GM12878 (cell line): ENCODE measurements around the gene TWIST1. TPM values are rescaled to one million over a fixed set of nuclear protein-coding genes. Genes with fewer than 3 reads are reported as not detected.

Experiments used
- ATAC-seq: fragments of 200-7000 bp; cut with Tn5 transposase; 3 replicates; pipeline ENCODE4 v1.9.1; 2020; ENCODE audit warnings: mild to moderate bottlenecking, moderate library complexity
- BruUV-seq: library from RNA; stranded (reverse); fragments of 400-500 nt; replicated peaks from 2 replicates; lab custom pipeline; 2021; lab: Mats Ljungman, UMichigan
- CTCF ChIA-PET: fragments of 300-600 bp; sonication (Branson Sonifier 250); formaldehyde crosslinking; extraction: SDS; loops from one replicate; lab custom pipeline; 2021; ENCODE audit warnings: inconsistent platforms; lab: Yijun Ruan, JAX
- POLR2A ChIA-PET: fragments of 350-600 bp; formaldehyde crosslinking; extraction: SDS; loops from one replicate; lab custom pipeline; 2021; ENCODE audit warnings: inconsistent platforms; lab: Charles Lee
- RAD21 ChIA-PET: fragments of 300-600 bp; sonication (Branson Sonifier 250); formaldehyde crosslinking; loops from one replicate; lab custom pipeline; 2023; ENCODE audit warnings: antibody characterized with exemption; ENCODE audit not compliant: unreplicated experiment; lab: Charles Lee
- SMC1A ChIA-PET: fragments of 300-600 bp; sonication (Branson Sonifier 250); formaldehyde crosslinking; loops from one replicate; lab custom pipeline; 2023; ENCODE audit not compliant: unreplicated experiment, uncharacterized antibody; lab: Charles Lee
- DNase-seq: peaks from one replicate; pipeline ENCODE4 v3.0.0-alpha.2; 2011; ENCODE audit warnings: low read depth, low spot score
- FAIRE-seq: peaks from 3 replicates; lab custom pipeline; 2011; peaks lifted over from hg19 to GRCh38; lab: Jason Lieb, UNC
- H2AFZ ChIP-seq: 2 replicates; pipeline ENCODE4 v1.6.0; 2011; ENCODE audit warnings: low read depth, low read length, control low read depth; ENCODE audit not compliant: control insufficient read depth
- H3K27ac ChIP-seq: 2 replicates; pipeline ENCODE4 v1.5.1; 2011; ENCODE audit warnings: control low read depth; ENCODE audit not compliant: control insufficient read depth, insufficient read depth
- H3K27me3 ChIP-seq, 2 experiments: replicated peaks in 1 of 2; 2 replicates each; pipeline versions ENCODE4 v1.6.0 to v1.6.1; 2011; ENCODE audit warnings: low read length in 1 of 2; ENCODE audit not compliant: control insufficient read depth in 2 of 2, insufficient read depth in 2 of 2
- H3K36me3 ChIP-seq, 2 experiments: 2 replicates each; pipeline ENCODE4 v1.5.1; 2011; ENCODE audit warnings: low read length in 1 of 2; ENCODE audit not compliant: control insufficient read depth in 2 of 2, insufficient read depth in 2 of 2
- H3K4me1 ChIP-seq: 2 replicates; pipeline ENCODE4 v1.6.1; 2011; ENCODE audit warnings: mild to moderate bottlenecking, low read length, moderate library complexity, mixed read lengths; ENCODE audit not compliant: control insufficient read depth, insufficient read depth
- H3K4me2 ChIP-seq: 2 replicates; pipeline ENCODE4 v1.6.0; 2011; ENCODE audit warnings: control low read depth; ENCODE audit not compliant: control insufficient read depth, insufficient read depth
- H3K4me3 ChIP-seq: fragments of 200-600 bp; sonication (generic); 2 replicates; pipeline ENCODE4 v1.5.1; 2016
- H3K79me2 ChIP-seq: 2 replicates; pipeline ENCODE4 v1.6.0; 2011; ENCODE audit warnings: low read length; ENCODE audit not compliant: control insufficient read depth, insufficient read depth
- H3K9ac ChIP-seq: 2 replicates; pipeline ENCODE4 v1.8.0; 2011; ENCODE audit warnings: low read length, control low read depth, mixed read lengths; ENCODE audit not compliant: control insufficient read depth, insufficient read depth
- H3K9me3 ChIP-seq: replicated peaks from 3 replicates; pipeline ENCODE4 v1.5.1; 2011; ENCODE audit warnings: mild to moderate bottlenecking, low read length; ENCODE audit not compliant: control insufficient read depth, insufficient read depth
- H4K20me1 ChIP-seq: 2 replicates; pipeline ENCODE4 v1.6.0; 2011; ENCODE audit not compliant: control insufficient read depth, insufficient read depth
- ASH2L ChIP-seq: fragments of 300-600, 200-600 bp; sonication (generic); IDR thresholded peaks from 2 replicates; pipeline ENCODE4 v1.6.1; 2017; ENCODE audit warnings: low read depth, mild to moderate bottlenecking, borderline replicate concordance
- BCL11A ChIP-seq: IDR thresholded peaks from 2 replicates; pipeline ENCODE4 v1.6.1; 2011; ENCODE audit warnings: low read depth, low read length
- BCLAF1 ChIP-seq: fragments of 450-650 bp; IDR thresholded peaks from 2 replicates; pipeline ENCODE4 v1.6.1; 2017; ENCODE audit warnings: antibody characterized with exemption, mild to moderate bottlenecking, moderate library complexity
- DPF2 ChIP-seq: fragments of 450-650 bp; IDR thresholded peaks from 2 replicates; pipeline ENCODE4 v1.6.1; 2017; ENCODE audit warnings: mild to moderate bottlenecking
- ELK1 ChIP-seq: IDR thresholded peaks from 2 replicates; pipeline ENCODE4 v1.6.1; 2012; ENCODE audit warnings: low read depth, low read length, improper control_type of control experiment
- ETV6 ChIP-seq, 2 experiments: fragments of 450-650 bp in 1 of 2; IDR thresholded peaks in 1 of 2; conservative IDR thresholded peaks in 1 of 2; 2 replicates each; pipeline ENCODE4 v1.6.1; 2014; ENCODE audit warnings: antibody characterized with exemption in 1 of 2, borderline replicate concordance in 1 of 2, low read depth in 1 of 2, mild to moderate bottlenecking in 1 of 2, moderate library complexity in 1 of 2
- JUND ChIP-seq: IDR thresholded peaks from 2 replicates; pipeline ENCODE4 v1.6.1; 2012; ENCODE audit warnings: low read depth, mild to moderate bottlenecking, low read length, improper control_type of control experiment, moderate library complexity
- MAX ChIP-seq: IDR thresholded peaks from 2 replicates; pipeline ENCODE4 v1.6.1; 2012; ENCODE audit warnings: low read depth, low read length, improper control_type of control experiment
- MXI1 ChIP-seq: fragments of 150-350 bp; IDR thresholded peaks from 2 replicates; pipeline ENCODE4 v1.6.1; 2011; ENCODE audit warnings: low read depth, mild to moderate bottlenecking, inconsistent platforms, low read length, improper control_type of control experiment
- RB1 ChIP-seq: fragments of 450-650 bp; formaldehyde crosslinking; IDR thresholded peaks from 2 replicates; pipeline ENCODE4 v1.6.1; 2017; ENCODE audit warnings: mild to moderate bottlenecking, borderline replicate concordance
- SMARCA5 ChIP-seq: fragments of 450-650 bp; IDR thresholded peaks from 2 replicates; pipeline ENCODE4 v1.6.1; 2017; ENCODE audit warnings: mild to moderate bottlenecking
- SMC3 ChIP-seq: IDR thresholded peaks from 2 replicates; pipeline ENCODE4 v1.6.1; 2011; ENCODE audit warnings: low read length, improper control_type of control experiment, borderline replicate concordance
- SREBF1 ChIP-seq: IDR thresholded peaks from 2 replicates; pipeline ENCODE4 v1.6.1; 2012; ENCODE audit warnings: mild to moderate bottlenecking, low read length
- WRNIP1 ChIP-seq: IDR thresholded peaks from 2 replicates; pipeline ENCODE4 v1.6.1; 2011; ENCODE audit warnings: low read depth, low read length, improper control_type of control experiment, borderline replicate concordance
- YBX1 ChIP-seq: fragments of 450-650 bp; IDR thresholded peaks from 2 replicates; pipeline ENCODE4 v1.6.1; 2016; ENCODE audit warnings: antibody characterized with exemption
- WGBS: methylation state at CpG from one replicate; pipeline ENCODE4 v1.1.6; 2016; ENCODE audit warnings: low lambda C conversion rate; ENCODE audit not compliant: insufficient replicate concordance, insufficient coverage; ENCODE audit errors: missing lambda C conversion rate; 5-methylcytosine and 5-hydroxymethylcytosine counted together
- in situ Hi-C: fragments of 300-500 bp; cut with MboI; formaldehyde crosslinking; loops from 9 replicates; pipeline ENCODE4 v1.14.3; 2018; ENCODE audit warnings: mixed read lengths
- intact Hi-C: fragments of 100-400 bp; cut with micrococcal nuclease; formaldehyde crosslinking; loops from one replicate; pipeline ENCODE4 v1.14.2; 2022; ENCODE audit not compliant: unreplicated experiment
- polyA plus RNA-seq, 11 experiments: library from polyadenylated mRNA; depleted of rRNA in 4 of 11; unstranded in 6 of 11; stranded (reverse) in 5 of 11; fragments of >200 nt; fragmentation: Nextera tagmentation in 4 of 11; fragmentation: Illumina TruSeq in 1 of 11; extraction: Ambion mirVana in 4 of 11; extraction: Trizol in 1 of 11; gene quantifications; 1 replicate in 1 of 11; 2 replicates in 10 of 11; pipeline versions ENCODE4 v1.2.1 to v1.2.3, GENCODE V29; 2011 to 2016; ENCODE audit warnings: inconsistent platforms in 2 of 11, missing spikeins in 2 of 11, low read depth in 1 of 11
- total RNA-seq, 4 experiments: library from RNA; depleted of rRNA in 3 of 4; stranded (reverse); fragments of >200 nt in 3 of 4; fragmentation: Illumina TruSeq in 1 of 4; extraction: Trizol in 1 of 4; gene quantifications; 2 replicates each; pipeline versions ENCODE4 v1.2.1 to v1.2.3, GENCODE V29; 2013 to 2021

Gene TWIST1
- total and polyA plus RNA-seq, 10 of the 15 experiments (the other 5 are each of a cell fraction or from before 2014, with no cell fraction given), result not detected

GRCh38 chr7:19101472-19101871 is 16.0 kb downstream of the TWIST1 start:
- intact Hi-C loops, result no loop called here
- Histone ChIP-seq H3K4me1 (no peaks in the 10 kb centered on the region), H3K9ac (no peak overlapping the region), H3K27me3 (peaks cover under 1 to 4% of the 10 kb centered on the region in 2 experiments), H3K79me2 (no peaks in the 10 kb centered on the region), H3K9me3 (no peaks in the 10 kb centered on the region; the same call in 1 of the 3 replicates), H3K4me3 (no peak overlapping the region), H3K27ac (no peak overlapping the region), H4K20me1 (no peaks in the 10 kb centered on the region), H2AFZ (no peak overlapping the region), H3K36me3 (no peaks in the 10 kb centered on the region), H3K4me2 (no peak overlapping the region)
- FAIRE-seq, result no peak
- in situ Hi-C loops, result loop anchor here (25.0 kb wide), 1 partner anchor 561 kb away; no protein-coding TSS in a partner anchor
- ChIA-PET RAD21 (no interaction called here), POLR2A (no interaction called here), CTCF (interaction anchor here (1.9 kb wide), 1 partner anchor 13 kb away, joined by 4 read pairs; no protein-coding TSS in a partner anchor), SMC1A (no interaction called here)
- no peak for TF ChIP-seq YBX1
- TF ChIP-seq MXI1, result no peak
- TF ChIP-seq BCL11A, result no peak
- ATAC-seq, result no peak
- 0% methylated on average over 1 of the region's 1 CpG for WGBS
- no peak for DNase-seq
- no TSS peak for BruUV-seq

- BruUV-seq, result no TSS peak
- ATAC-seq, result no peak
- WGBS, result 18% methylated on average over 2 of the region's 2 CpGs
- TF ChIP-seq DPF2 (no peak), SMARCA5 (no peak), JUND (no peak), SMC3 (no peak), ASH2L (no peak), ETV6 (conservative IDR thresholded peaks at IDR 0.05 in 1 of 2, IDR thresholded peaks at IDR 0.05 in 1 of 2; ENCODE audit: borderline replicate concordance in 1 of 2, low read depth in 1 of 2) (no peak), WRNIP1 (no peak), ELK1 (no peak), MAX (no peak), SREBF1 (no peak), RB1 (no peak), BCLAF1 (no peak)
Observed at GRCh38 chr7:19099924-19100323, 17.5 kb downstream of the TWIST1 start.

More at GRCh38 chr7:19099924-19100323, 17.5 kb downstream of the TWIST1 start:
- FAIRE-seq (no peak), DNase-seq (no peak)
- Histone ChIP-seq H3K36me3 (no peaks in the 10 kb centered on the region), H3K27me3 (no peaks in the 10 kb centered on the region; a peak in 2 of 4 replicates), H2AFZ (no peak overlapping the region), H3K9me3 (no peaks in the 10 kb centered on the region), H3K9ac (no peak overlapping the region), H4K20me1 (no peaks in the 10 kb centered on the region), H3K4me1 (no peaks in the 10 kb centered on the region), H3K27ac (no peak overlapping the region), H3K4me3 (no peak overlapping the region), H3K4me2 (no peak overlapping the region), H3K79me2 (no peaks in the 10 kb centered on the region)
- ChIA-PET CTCF (no interaction called here), POLR2A (no interaction called here), RAD21 (no interaction called here), SMC1A (no interaction called here)
- in situ Hi-C loops, result loop anchor here (25.0 kb wide), 1 partner anchor 562 kb away; no protein-coding TSS in a partner anchor
- intact Hi-C loops, result no loop called here
